IMR-90 (cell line): ENCODE measurements around the gene LGALS9. TPM values are rescaled to one million over a fixed set of nuclear protein-coding genes. Genes with fewer than 3 reads are reported as not detected.

Experiments used
- ATAC-seq: fragments of 200-7000 bp; cut with Tn5 transposase; 2 replicates; pipeline ENCODE4 v1.9.1; 2020; ENCODE audit warnings: low read depth, mild to moderate bottlenecking, moderate library complexity
- BruUV-seq: library from RNA; stranded (reverse); fragments of 400-500 nt; replicated peaks from 2 replicates; lab custom pipeline; 2021; lab: Mats Ljungman, UMichigan
- CTCF ChIA-PET: fragments of 300-600 bp; formaldehyde crosslinking; extraction: SDS; loops from one replicate; lab custom pipeline; 2021; ENCODE audit warnings: antibody characterized with exemption; lab: Yijun Ruan, JAX
- POLR2A ChIA-PET: fragments of 300-600 bp; sonication (Branson Sonifier 250); formaldehyde crosslinking; loops from one replicate; lab custom pipeline; 2022; ENCODE audit warnings: antibody characterized with exemption; ENCODE audit not compliant: unreplicated experiment; lab: Charles Lee
- DNase-seq: peaks from one replicate; pipeline ENCODE4 v3.0.0; 2013
- H2AFZ ChIP-seq: replicated peaks from 2 replicates; pipeline ENCODE3; 2013; ENCODE audit warnings: low read length, mild to moderate bottlenecking; ENCODE audit not compliant: poor library complexity
- H2AK5ac ChIP-seq: 2 replicates; pipeline ENCODE4 v1.6.1; 2013; ENCODE audit warnings: low read depth, low read length, inconsistent platforms
- H2AK9ac ChIP-seq: replicated peaks from 2 replicates; pipeline ENCODE3; 2013; ENCODE audit warnings: mild to moderate bottlenecking, low read depth, low read length, moderate library complexity; ENCODE audit not compliant: poor library complexity
- H2BK120ac ChIP-seq: 2 replicates; pipeline ENCODE4 v1.6.1; 2013; ENCODE audit warnings: low read depth, low read length, inconsistent platforms
- H2BK15ac ChIP-seq: 3 replicates; pipeline ENCODE4 v1.6.1; 2013; ENCODE audit warnings: low read depth, low read length, inconsistent platforms
- H2BK20ac ChIP-seq: 2 replicates; pipeline ENCODE4 v1.6.1; 2013; ENCODE audit warnings: low read depth, mild to moderate bottlenecking, inconsistent platforms, low read length, moderate library complexity
- H2BK5ac ChIP-seq: 2 replicates; pipeline ENCODE4 v1.6.1; 2013; ENCODE audit warnings: mild to moderate bottlenecking, low read depth, low read length, inconsistent platforms; ENCODE audit not compliant: poor library complexity, severe bottlenecking
- H3K14ac ChIP-seq: replicated peaks from 2 replicates; pipeline ENCODE4 v1.6.1; 2013; ENCODE audit warnings: low read depth, low read length, inconsistent platforms
- H3K18ac ChIP-seq: 2 replicates; pipeline ENCODE4 v1.6.1; 2013; ENCODE audit warnings: low read depth, low read length, control low read depth
- H3K23ac ChIP-seq: 2 replicates; pipeline ENCODE4 v1.6.1; 2013; ENCODE audit warnings: low read depth, low read length, inconsistent platforms
- H3K27ac ChIP-seq: 2 replicates; pipeline ENCODE4 v1.5.1; 2013; ENCODE audit warnings: mild to moderate bottlenecking, control low read depth, low read length; ENCODE audit not compliant: insufficient read depth
- H3K27me3 ChIP-seq: 2 replicates; pipeline ENCODE4 v1.6.1; 2013; ENCODE audit warnings: low read length; ENCODE audit not compliant: control insufficient read depth, insufficient read depth
- H3K36me3 ChIP-seq: 2 replicates; pipeline ENCODE4 v1.6.1; 2013; ENCODE audit warnings: low read length, mixed read lengths; ENCODE audit not compliant: control insufficient read depth, insufficient read depth
- H3K4ac ChIP-seq: 2 replicates; pipeline ENCODE4 v1.6.1; 2013; ENCODE audit warnings: low read depth, low read length, inconsistent platforms
- H3K4me1 ChIP-seq: 2 replicates; pipeline ENCODE4 v1.6.1; 2013; ENCODE audit warnings: low read length, mixed read lengths; ENCODE audit not compliant: control insufficient read depth, insufficient read depth
- H3K4me2 ChIP-seq: 2 replicates; pipeline ENCODE4 v1.6.1; 2013; ENCODE audit warnings: low read depth, mild to moderate bottlenecking, control low read depth, low read length, moderate library complexity
- H3K4me3 ChIP-seq: 2 replicates; pipeline ENCODE4 v1.5.1; 2013; ENCODE audit warnings: low read depth, mild to moderate bottlenecking, control low read depth, low read length, moderate library complexity; ENCODE audit not compliant: insufficient read depth
- H3K56ac ChIP-seq: 2 replicates; pipeline ENCODE4 v1.6.1; 2013; ENCODE audit warnings: low read length, inconsistent platforms; ENCODE audit not compliant: insufficient read depth; ENCODE audit errors: extremely low read depth
- H3K79me1 ChIP-seq, 2 experiments: 2 replicates each; pipeline ENCODE4 v1.6.1; 2013; ENCODE audit warnings: low read length in 2 of 2, inconsistent platforms in 1 of 2, low read depth in 1 of 2
- H3K9ac ChIP-seq: 2 replicates; pipeline ENCODE4 v1.6.1; 2013; ENCODE audit warnings: low read depth, low read length, control low read depth
- H3K9me1 ChIP-seq: 2 replicates; pipeline ENCODE4 v1.6.1; 2013; ENCODE audit warnings: low read length, inconsistent platforms; ENCODE audit not compliant: insufficient read depth
- H3K9me3 ChIP-seq: 2 replicates; pipeline ENCODE4 v1.6.1; 2013; ENCODE audit warnings: low read length; ENCODE audit not compliant: control insufficient read depth, insufficient read depth
- H4K20me1 ChIP-seq: 2 replicates; pipeline ENCODE4 v1.6.1; 2013; ENCODE audit warnings: low read length, inconsistent platforms; ENCODE audit not compliant: insufficient read depth
- H4K5ac ChIP-seq: 2 replicates; pipeline ENCODE4 v1.6.1; 2013; ENCODE audit warnings: mild to moderate bottlenecking, low read depth, low read length, control low read depth
- H4K8ac ChIP-seq, 2 experiments: 2 replicates each; pipeline ENCODE4 v1.6.1; 2013; ENCODE audit warnings: low read depth in 2 of 2, low read length in 2 of 2, control low read depth in 1 of 2, inconsistent platforms in 1 of 2
- H4K91ac ChIP-seq: 2 replicates; pipeline ENCODE4 v1.6.1; 2013; ENCODE audit warnings: low read depth, low read length, inconsistent platforms; ENCODE audit not compliant: insufficient read depth
- MAFK ChIP-seq: IDR thresholded peaks from 2 replicates; pipeline ENCODE4 v1.6.1; 2012; ENCODE audit warnings: low read depth, low read length, improper control_type of control experiment
- MAZ ChIP-seq: IDR thresholded peaks from 2 replicates; pipeline ENCODE4 v1.6.1; 2012; ENCODE audit warnings: low read depth, mild to moderate bottlenecking, low read length, improper control_type of control experiment, moderate library complexity, borderline replicate concordance
- WGBS, 2 experiments: methylation state at CpG; one replicate each; pipeline versions ENCODE4 v1.1.5 to v1.1.7; 2013; ENCODE audit warnings: missing lambda C conversion rate in 2 of 2; ENCODE audit not compliant: insufficient read length in 1 of 2; ENCODE audit errors: extremely low coverage in 2 of 2; 5-methylcytosine and 5-hydroxymethylcytosine counted together
- dilution Hi-C: fragments of 300-500 bp; cut with HindIII; formaldehyde crosslinking; loops from one replicate; pipeline ENCODE4 v1.14.3; 2018; ENCODE audit warnings: low sequenced_read_pairs; ENCODE audit not compliant: unreplicated experiment
- in situ Hi-C: fragments of 300-500 bp; cut with MboI; formaldehyde crosslinking; loops from 3 replicates; pipeline ENCODE4 v1.14.3; 2019; ENCODE audit warnings: low sequenced_read_pairs, inconsistent platforms, mixed read lengths
- intact Hi-C: fragments of 100-400 bp; cut with micrococcal nuclease; formaldehyde crosslinking; loops from 2 replicates; pipeline ENCODE4 v1.10.0; 2022
- polyA plus RNA-seq, 3 experiments: library from polyadenylated mRNA; depleted of rRNA; stranded (reverse); fragments of >200 nt; gene quantifications; 2 replicates each; pipeline ENCODE4 v1.2.3, GENCODE V29; 2012; ENCODE audit warnings: low replicate concordance in 1 of 3
- total RNA-seq: library from RNA; depleted of rRNA; stranded (reverse); fragments of >200 nt; gene quantifications from 2 replicates; pipeline ENCODE4 v1.2.3, GENCODE V29; 2012

LGALS9 gene
- total and polyA plus RNA-seq, 2 of the 4 experiments (the other 2 are of a cell fraction) = 0.54 to 2.5 TPM

DNA sequence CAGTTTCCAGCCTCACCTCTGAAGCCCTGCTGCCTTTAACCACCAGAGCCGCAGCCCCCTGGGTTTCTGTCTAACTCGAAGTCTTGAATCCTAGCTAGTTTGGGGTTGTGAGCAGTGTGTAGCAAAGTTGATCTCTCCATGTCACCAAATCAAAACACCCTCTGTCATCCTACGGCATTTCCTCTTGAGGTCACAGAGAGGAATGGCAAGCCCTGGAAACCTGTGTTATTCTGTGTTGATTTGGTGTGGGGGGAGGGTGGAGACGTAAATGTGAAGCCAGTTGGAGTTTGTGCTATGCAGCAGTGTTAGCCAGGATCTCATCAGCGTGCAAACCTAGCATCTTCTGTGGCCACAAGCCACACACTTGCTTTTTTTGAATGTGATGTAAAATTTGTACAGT, 5.1 kb upstream of the LGALS9 start:
- no peak overlapping the region for H3K14ac ChIP-seq
- H4K8ac ChIP-seq = no peak overlapping the region
- no peak overlapping the region for H3K56ac ChIP-seq
- no peaks in the 10 kb centered on the region for H3K79me1 ChIP-seq
- ChIA-PET POLR2A (no interaction called here), CTCF (no interaction called here)
- no peaks in the 10 kb centered on the region for H3K27me3 ChIP-seq
- H3K9me3 ChIP-seq = no peaks in the 10 kb centered on the region
- DNase-seq (no peak), ATAC-seq (no peak)
- no peak overlapping the region for H2BK5ac ChIP-seq
- H3K4me3 ChIP-seq = no peak overlapping the region
- H2AK5ac ChIP-seq = no peak overlapping the region
- peaks cover 70% of the 10 kb centered on the region for H3K36me3 ChIP-seq
- H4K5ac ChIP-seq = no peak overlapping the region
- WGBS, 2 experiments = no CpG with 5 or more reads among the region's 5 CpGs
- no peak overlapping the region for H3K18ac ChIP-seq
- no peak overlapping the region for H2BK120ac ChIP-seq
- H3K4ac ChIP-seq = no peak overlapping the region
- H3K4me2 ChIP-seq = no peak overlapping the region
- H4K20me1 ChIP-seq = no peaks in the 10 kb centered on the region
- no peak overlapping the region for H2BK15ac ChIP-seq
- H3K4me1 ChIP-seq = peaks cover 1% of the 10 kb centered on the region
- no peak overlapping the region for H3K23ac ChIP-seq
- in situ Hi-C loops (no loop called here), intact Hi-C loops (no loop called here), dilution Hi-C loops (no loop called here)
- BruUV-seq = no TSS peak
- H2AFZ ChIP-seq = no peak overlapping the region
- no peak overlapping the region for H3K9ac ChIP-seq
- no peak overlapping the region for H4K91ac ChIP-seq
- no peak overlapping the region for H3K27ac ChIP-seq
- H3K9me1 ChIP-seq = peaks cover 10% of the 10 kb centered on the region
- no peak overlapping the region for H2BK20ac ChIP-seq
- H2AK9ac ChIP-seq = no peak overlapping the region
- TF ChIP-seq MAZ = no peak
- TF ChIP-seq MAFK = no peak
